Suprapubic skin (tissue), 4 donors: ENCODE results near the gene UGGT2. TPM values are rescaled to one million over a fixed set of nuclear protein-coding genes. Genes with fewer than 3 reads are reported as not detected.
"Not testable (repeated sequence)": the region's sequence is repeated elsewhere in the genome, so short reads cannot be mapped to it uniquely, and the experiment has no call there.

Experiments
- DNase-seq, 2 donors: peaks; one replicate each; pipeline ENCODE4 v3.0.0-alpha.2; 2019; ENCODE audit warnings: low spot score in 2 of 2
- H3K27ac ChIP-seq: fragments of 200-600 bp; sonication (generic); one replicate; pipeline ENCODE4 v1.5.1; 2019
- H3K27me3 ChIP-seq: fragments of 200-600 bp; sonication (generic); one replicate; pipeline ENCODE4 v1.5.1; 2019
- H3K36me3 ChIP-seq: fragments of 200-600 bp; sonication (generic); one replicate; pipeline ENCODE4 v1.5.1; 2019
- H3K4me1 ChIP-seq: fragments of 200-600 bp; sonication (generic); one replicate; pipeline ENCODE4 v1.5.1; 2019
- H3K4me3 ChIP-seq: fragments of 200-600 bp; sonication (generic); one replicate; pipeline ENCODE4 v1.5.1; 2019; ENCODE audit warnings: mild to moderate bottlenecking
- H3K9me3 ChIP-seq: fragments of 200-600 bp; sonication (generic); one replicate; pipeline ENCODE4 v1.5.1; 2019
- CTCF ChIP-seq, 2 donors: fragments of 200-600 bp in 1 of 2; fragments of 450-650 bp in 1 of 2; sonication (generic) in 1 of 2; IDR thresholded peaks; one replicate each; pipeline ENCODE4 v1.5.1; 2016 to 2019; ENCODE audit warnings: antibody characterized with exemption in 2 of 2, mild to moderate bottlenecking in 1 of 2, moderate library complexity in 1 of 2
- EP300 ChIP-seq: sonication (generic); formaldehyde crosslinking; IDR thresholded peaks from one replicate; pipeline ENCODE4 v1.6.1; 2017; ENCODE audit warnings: antibody characterized with exemption
- POLR2A ChIP-seq, 2 donors: fragments of 450-650 bp; IDR thresholded peaks; one replicate each; pipeline ENCODE4 v1.6.1; 2017; ENCODE audit warnings: antibody characterized with exemption in 2 of 2, mild to moderate bottlenecking in 2 of 2, moderate library complexity in 2 of 2
- POLR2AphosphoS5 ChIP-seq, 3 donors: sonication (generic); formaldehyde crosslinking; IDR thresholded peaks; one replicate each; pipeline ENCODE4 v1.6.1; 2017; ENCODE audit warnings: antibody characterized with exemption in 3 of 3
- WGBS: methylation state at CpG from one replicate; pipeline ENCODE4 v1.1.5; 2018; 5-methylcytosine and 5-hydroxymethylcytosine counted together
- total RNA-seq, 4 donors: library from RNA; depleted of rRNA; stranded (reverse); fragments of >200 nt; gene quantifications; one replicate each; pipeline ENCODE4 v1.1.0, GENCODE V29; 2016

Gene UGGT2
- total RNA-seq, 4 donors from 2014 or later, result 11.8 to 38.9 (median 13.7) TPM

GRCh38 chr13:95781016-95781415 is 272.2 kb downstream of the UGGT2 start:
- Histone ChIP-seq H3K27ac (no peak overlapping the region), H3K9me3 (no peaks in the 10 kb centered on the region), H3K4me1 (no peaks in the 10 kb centered on the region), H3K4me3 (no peak overlapping the region), H3K27me3 (no peaks in the 10 kb centered on the region), H3K36me3 (peaks cover 17% of the 10 kb centered on the region)
- 97% methylated on average over 6 of the region's 6 CpGs for WGBS
- no peak for DNase-seq
- TF ChIP-seq POLR2A (IDR thresholded peaks at IDR 0.05), result no peak
- TF ChIP-seq CTCF (IDR thresholded peaks at IDR 0.05), result no peak
- no peak for TF ChIP-seq POLR2AphosphoS5 (IDR thresholded peaks at IDR 0.05)
- no peak for TF ChIP-seq EP300

- no peaks in the 10 kb centered on the region for H3K9me3 ChIP-seq
- peaks cover 17% of the 10 kb centered on the region for H3K36me3 ChIP-seq
- 79% methylated on average over 1 of the region's 1 CpG for WGBS
- no peak overlapping the region for H3K27ac ChIP-seq
- H3K4me1 ChIP-seq, result no peaks in the 10 kb centered on the region
- H3K27me3 ChIP-seq, result no peaks in the 10 kb centered on the region
- TF ChIP-seq POLR2AphosphoS5 (IDR thresholded peaks at IDR 0.05) (no peak), EP300 (no peak), POLR2A (IDR thresholded peaks at IDR 0.05) (no peak), CTCF (IDR thresholded peaks at IDR 0.05) (no peak)
- DNase-seq, result no peak
- H3K4me3 ChIP-seq, result no peak overlapping the region
These were observed 273.7 kb downstream of the UGGT2 start for GRCh38 chr13:95779522-95779921.

DNA sequence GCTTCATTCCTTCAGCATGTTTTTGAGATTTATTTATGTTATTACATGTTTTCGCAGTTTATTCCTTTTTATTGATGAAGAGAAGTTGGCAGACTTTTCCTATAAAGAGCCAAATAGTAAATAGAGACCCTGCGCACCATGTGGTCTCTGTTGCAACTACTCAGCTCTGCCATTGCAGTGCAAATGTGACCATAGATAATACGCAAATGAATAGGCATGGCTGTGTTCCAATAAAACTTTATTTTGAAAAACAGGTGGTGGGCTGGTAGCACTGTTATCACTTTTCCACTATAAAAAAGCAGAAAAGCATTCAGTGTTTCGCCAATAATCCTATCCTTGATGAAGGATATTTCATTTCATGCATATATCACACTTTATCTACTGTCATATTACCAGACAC is 281.3 kb downstream of the UGGT2 start:
- Histone ChIP-seq H3K27ac (no peak overlapping the region), H3K9me3 (no peaks in the 10 kb centered on the region), H3K4me1 (no peaks in the 10 kb centered on the region), H3K27me3 (no peaks in the 10 kb centered on the region), H3K36me3 (peaks cover 10% of the 10 kb centered on the region), H3K4me3 (no peak overlapping the region)
- WGBS, result 91% methylated on average over 4 of the region's 4 CpGs
- TF ChIP-seq EP300, result no peak
- no peak for TF ChIP-seq POLR2A (IDR thresholded peaks at IDR 0.05)
- TF ChIP-seq CTCF (IDR thresholded peaks at IDR 0.05), result no peak
- no peak for TF ChIP-seq POLR2AphosphoS5 (IDR thresholded peaks at IDR 0.05)
- DNase-seq, result no peak

DNA sequence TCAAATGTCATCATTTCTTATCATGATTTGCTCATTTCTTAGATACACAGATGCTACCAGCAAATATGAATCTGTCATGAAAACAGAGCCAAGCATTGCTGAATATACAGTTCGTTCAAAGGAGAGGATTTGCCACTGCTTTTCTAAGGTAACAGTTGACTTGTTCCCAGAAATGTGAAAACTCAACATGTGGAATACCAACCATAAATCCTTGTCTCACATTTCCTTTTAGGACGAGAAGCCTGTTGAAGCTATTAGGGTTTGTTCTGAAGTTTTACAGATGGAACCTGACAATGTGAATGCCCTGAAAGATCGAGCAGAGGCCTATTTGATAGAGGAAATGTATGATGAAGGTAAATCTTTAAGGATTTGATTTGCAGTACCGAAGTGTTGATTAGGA is 289.6 kb downstream of the UGGT2 start:
- TF ChIP-seq POLR2AphosphoS5 (IDR thresholded peaks at IDR 0.05) (no peak), CTCF (IDR thresholded peaks at IDR 0.05) (no peak), POLR2A (IDR thresholded peaks at IDR 0.05) (no peak), EP300 (no peak)
- DNase-seq, result no peak
- Histone ChIP-seq H3K4me3 (no peak overlapping the region), H3K4me1 (no peaks in the 10 kb centered on the region), H3K9me3 (no peaks in the 10 kb centered on the region), H3K27ac (no peak overlapping the region), H3K36me3 (peaks cover 36% of the 10 kb centered on the region), H3K27me3 (no peaks in the 10 kb centered on the region)
- 92% methylated on average over 4 of the region's 4 CpGs for WGBS

- H3K36me3 ChIP-seq, result peaks cover 34% of the 10 kb centered on the region
- not testable (repeated sequence) for H3K4me3 ChIP-seq, H3K4me1 ChIP-seq, H3K27me3 ChIP-seq, H3K9me3 ChIP-seq, DNase-seq, H3K27ac ChIP-seq
- WGBS, result 78% methylated on average over 3 of the region's 3 CpGs
These were observed 290.6 kb downstream of the UGGT2 start for GRCh38 chr13:95762626-95763025.

GRCh38 chr13:95756072-95756471 is 297.1 kb downstream of the UGGT2 start:
- Histone ChIP-seq H3K36me3 (peaks cover 3% of the 10 kb centered on the region), H3K4me3 (no peak overlapping the region), H3K4me1 (no peaks in the 10 kb centered on the region), H3K27ac (no peak overlapping the region), H3K27me3 (no peaks in the 10 kb centered on the region), H3K9me3 (no peaks in the 10 kb centered on the region)
- DNase-seq, result no peak
- TF ChIP-seq POLR2A (IDR thresholded peaks at IDR 0.05), result no peak
- no peak for TF ChIP-seq CTCF (IDR thresholded peaks at IDR 0.05)
- no peak for TF ChIP-seq EP300
- no peak for TF ChIP-seq POLR2AphosphoS5 (IDR thresholded peaks at IDR 0.05)
- WGBS, result 93% methylated on average over 5 of the region's 5 CpGs
